ENCODE data around the gene TRPV4. TPM values are rescaled to one million over a fixed set of nuclear protein-coding genes. Genes with fewer than 3 reads are reported as not detected.
A peak's percentile ranks its signal among the peaks of the same experiment; 100 is the strongest.

TRPV4 gene
- total and polyA plus RNA-seq, 2 donors from 2014 or later = 6.0 to 24.5 TPM

DNA sequence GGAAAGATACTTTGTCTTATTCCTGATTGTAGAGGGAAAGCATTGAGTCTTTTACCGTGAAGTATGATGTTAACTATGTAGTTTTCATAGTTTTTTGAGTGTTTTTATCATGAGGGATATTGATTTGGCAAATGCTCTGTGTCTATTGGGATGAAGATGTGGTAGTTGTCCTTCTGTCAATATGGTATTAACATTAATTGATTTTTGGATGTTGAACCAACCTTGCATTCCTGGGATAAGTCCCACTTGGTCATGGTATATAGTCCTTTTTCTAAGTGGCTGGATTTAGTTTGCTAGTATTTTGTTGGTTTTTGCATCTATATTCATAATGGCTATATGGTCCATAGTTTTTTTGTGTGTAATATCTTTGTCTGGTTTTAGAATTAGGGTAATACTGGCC lies 76.7 kb downstream of the TRPV4 start:
- DNase-seq = no peak
- Histone ChIP-seq H3K4me1 (ENCODE audit: control insufficient read depth in 2 of 3, insufficient read depth in 2 of 3, low read depth in 1 of 3, low read length in 3 of 3) (peaks cover 0 to 18% (median 4%) of the 10 kb centered on the region in 3 donors), H3K27me3 (ENCODE audit: control insufficient read depth, insufficient read depth, low read length) (no peaks in the 10 kb centered on the region), H3K9me3 (ENCODE audit: control insufficient read depth in 2 of 3, insufficient read depth in 1 of 3, low read length in 3 of 3) (peaks cover 0 to 3% (median 1%) of the 10 kb centered on the region in 3 donors), H3K9ac (ENCODE audit: low read length in 3 of 3) (no peak overlapping the region), H3K27ac (ENCODE audit: low read depth in 2 of 2, low read length in 2 of 2) (no peak overlapping the region), H3K36me3 (ENCODE audit: control insufficient read depth in 2 of 3, insufficient read depth in 3 of 3, low read length in 3 of 3) (no peaks in the 10 kb centered on the region), H3K4me3 (ENCODE audit: low read length in 3 of 3) (no peak overlapping the region)
- intact Hi-C loops (cut with DNase I) = no loop called here
- TF ChIP-seq CTCF (IDR thresholded peaks at IDR 0.05; ENCODE audit: borderline replicate concordance, extremely low read depth, insufficient read depth) = no peak
- no peak for FAIRE-seq

DNA sequence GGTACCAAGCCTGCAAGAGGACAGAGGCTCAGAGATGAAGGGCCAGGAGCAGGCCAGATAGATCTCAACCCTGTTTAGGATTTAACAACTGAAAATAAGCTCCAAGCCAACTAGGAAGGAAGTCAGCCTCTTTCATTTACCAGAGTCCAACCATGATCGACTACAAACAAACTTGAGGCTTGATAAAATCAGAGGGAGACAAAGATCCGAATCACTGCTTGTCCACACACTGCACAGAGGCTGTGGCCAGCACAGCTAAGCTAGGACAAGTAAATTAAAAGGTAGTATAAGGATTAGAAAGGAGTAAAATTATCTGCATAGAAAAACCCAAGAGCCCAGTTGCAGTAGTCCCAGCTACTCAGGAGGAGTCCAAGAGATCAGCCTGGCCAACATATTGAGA lies 79.2 kb downstream of the TRPV4 start:
- Histone ChIP-seq H3K9me3 (ENCODE audit: control insufficient read depth in 2 of 3, insufficient read depth in 1 of 3, low read length in 3 of 3) (peaks cover 0 to 3% (median 1%) of the 10 kb centered on the region in 3 donors), H3K36me3 (ENCODE audit: control insufficient read depth in 2 of 3, insufficient read depth in 3 of 3, low read length in 3 of 3) (no peaks in the 10 kb centered on the region), H3K27me3 (ENCODE audit: control insufficient read depth, insufficient read depth, low read length) (no peaks in the 10 kb centered on the region), H3K4me1 (ENCODE audit: control insufficient read depth in 2 of 3, insufficient read depth in 2 of 3, low read depth in 1 of 3, low read length in 3 of 3) (peaks cover 0 to 12% (median 4%) of the 10 kb centered on the region in 3 donors), H3K27ac (ENCODE audit: low read depth in 2 of 2, low read length in 2 of 2) (peak overlapping the region in 1 of 2 donors; percentile 7), H3K9ac (ENCODE audit: low read length in 3 of 3) (no peak overlapping the region), H3K4me3 (ENCODE audit: low read length in 3 of 3) (no peak overlapping the region)
- no peak for TF ChIP-seq CTCF (IDR thresholded peaks at IDR 0.05; ENCODE audit: borderline replicate concordance, extremely low read depth, insufficient read depth)
- FAIRE-seq = no peak
- intact Hi-C loops (cut with DNase I) = no loop called here
- DNase-seq = no peak

GRCh38 chr12:109753054-109753401 lies 80.2 kb downstream of the TRPV4 start:
- H3K9me3 ChIP-seq (ENCODE audit: control insufficient read depth in 2 of 3, insufficient read depth in 1 of 3, low read length in 3 of 3) = peaks cover 0 to 3% (median 1%) of the 10 kb centered on the region in 3 donors
- FAIRE-seq (no peak), DNase-seq (peak in 2 of 5 donors; percentile 32 to 63)
- no peak overlapping the region for H3K27ac ChIP-seq (ENCODE audit: low read depth in 2 of 2, low read length in 2 of 2)
- H3K4me3 ChIP-seq (ENCODE audit: low read length in 3 of 3) = no peak overlapping the region
- peaks cover 0 to 12% (median 4%) of the 10 kb centered on the region in 3 donors for H3K4me1 ChIP-seq (ENCODE audit: control insufficient read depth in 2 of 3, insufficient read depth in 2 of 3, low read depth in 1 of 3, low read length in 3 of 3)
- H3K27me3 ChIP-seq (ENCODE audit: control insufficient read depth, insufficient read depth, low read length) = no peaks in the 10 kb centered on the region
- H3K36me3 ChIP-seq (ENCODE audit: control insufficient read depth in 2 of 3, insufficient read depth in 3 of 3, low read length in 3 of 3) = no peaks in the 10 kb centered on the region
- no peak overlapping the region for H3K9ac ChIP-seq (ENCODE audit: low read length in 3 of 3)
- intact Hi-C loops (cut with DNase I) = no loop called here
- no peak for TF ChIP-seq CTCF (IDR thresholded peaks at IDR 0.05; ENCODE audit: borderline replicate concordance, extremely low read depth, insufficient read depth)

Measured in kidney (tissue), 14 donors.